Stimulated activated naive CD8-positive, alpha-beta T cell treated with anti-CD3 and anti-CD28 coated beads, Interleukin-15, Interleukin-2, amounts not matched to agents 100 ng/mL and 50 ng/mL, for 24 hours (primary cell): ENCODE measurements around the gene HYLS1.
"Not testable (repeated sequence)": the region's sequence is repeated elsewhere in the genome, so short reads cannot be mapped to it uniquely, and the experiment has no call there.

Experiments
- H3K27ac Mint-ChIP-seq: one replicate; pipeline ENCODE4 v1.8.0; 2021; ENCODE audit warnings: mild to moderate bottlenecking, mixed read lengths
- H3K27me3 Mint-ChIP-seq: one replicate; pipeline ENCODE4 v1.8.0; 2021; ENCODE audit warnings: mixed read lengths
- H3K36me3 Mint-ChIP-seq: one replicate; pipeline ENCODE4 v1.8.0; 2021; ENCODE audit warnings: low read depth, mixed read lengths
- H3K4me1 Mint-ChIP-seq: one replicate; pipeline ENCODE4 v1.8.0; 2021; ENCODE audit warnings: low read depth, mixed read lengths
- H3K4me3 Mint-ChIP-seq: one replicate; pipeline ENCODE4 v1.8.0; 2021; ENCODE audit warnings: mild to moderate bottlenecking, mixed read lengths
- H3K9me3 Mint-ChIP-seq: one replicate; pipeline ENCODE4 v1.8.0; 2021; ENCODE audit warnings: mixed read lengths

HYLS1 gene

DNA sequence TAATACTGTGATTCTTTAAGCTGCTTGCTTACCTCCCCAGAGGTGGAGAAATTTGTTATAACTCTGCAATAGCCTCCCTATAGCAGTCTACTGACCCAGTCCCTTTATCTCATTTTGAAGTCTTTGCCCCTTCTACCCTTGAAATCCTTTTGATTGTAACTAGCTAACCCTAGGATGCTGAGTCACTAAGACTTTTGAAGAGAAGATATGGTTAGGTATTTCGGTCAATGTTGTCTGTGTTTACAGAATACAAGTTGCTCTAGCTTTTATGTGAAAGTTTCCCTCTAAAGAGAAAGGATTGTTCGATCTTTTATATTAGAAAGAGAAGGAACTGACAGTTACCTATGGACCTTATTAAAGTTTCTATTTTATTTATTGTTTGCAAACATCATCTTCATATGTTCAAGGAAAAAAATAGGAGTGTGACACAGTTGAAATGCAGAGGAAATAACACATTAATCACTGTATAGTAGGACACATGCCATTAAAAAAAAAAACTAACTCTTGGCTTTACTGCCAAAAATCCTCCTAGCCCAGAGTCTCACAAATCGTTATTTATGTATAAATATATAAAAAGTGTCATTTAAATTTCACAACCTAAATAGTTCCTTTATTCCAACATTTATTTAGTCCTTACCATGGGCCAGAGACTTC is 3.1 kb downstream of the HYLS1 start:
- peaks cover 37% of the 10 kb centered on the region for H3K4me1 Mint-ChIP-seq
- H3K27ac Mint-ChIP-seq = no peak overlapping the region
- H3K4me3 Mint-ChIP-seq = no peak overlapping the region
- no peaks in the 10 kb centered on the region for H3K9me3 Mint-ChIP-seq
- peaks cover 3% of the 10 kb centered on the region for H3K27me3 Mint-ChIP-seq
- peaks cover 45% of the 10 kb centered on the region for H3K36me3 Mint-ChIP-seq

DNA sequence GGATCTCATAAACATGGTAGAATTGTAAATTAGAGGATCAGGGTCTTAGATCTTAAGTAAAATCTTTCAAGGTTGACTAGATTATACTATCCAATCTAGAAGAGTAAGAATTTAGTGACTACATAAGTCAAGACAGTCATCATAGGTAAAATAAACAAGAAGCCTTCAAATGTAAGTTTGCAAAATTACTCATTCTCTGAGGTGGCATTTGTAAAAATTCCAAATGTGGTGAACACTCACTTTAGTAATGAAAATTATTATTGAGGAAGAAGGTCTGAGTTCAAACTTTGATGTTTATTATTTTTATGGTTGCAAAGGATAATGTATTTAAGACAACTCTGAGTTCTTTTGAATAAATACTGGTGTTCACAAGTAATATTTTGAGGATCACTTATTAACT is 4.6 kb downstream of the HYLS1 start:
- Mint-ChIP-seq H3K27me3 (peaks cover 3% of the 10 kb centered on the region), H3K36me3 (peaks cover 60% of the 10 kb centered on the region), H3K9me3 (no peaks in the 10 kb centered on the region), H3K4me3 (no peak overlapping the region), H3K27ac (no peak overlapping the region), H3K4me1 (peaks cover 35% of the 10 kb centered on the region)

DNA sequence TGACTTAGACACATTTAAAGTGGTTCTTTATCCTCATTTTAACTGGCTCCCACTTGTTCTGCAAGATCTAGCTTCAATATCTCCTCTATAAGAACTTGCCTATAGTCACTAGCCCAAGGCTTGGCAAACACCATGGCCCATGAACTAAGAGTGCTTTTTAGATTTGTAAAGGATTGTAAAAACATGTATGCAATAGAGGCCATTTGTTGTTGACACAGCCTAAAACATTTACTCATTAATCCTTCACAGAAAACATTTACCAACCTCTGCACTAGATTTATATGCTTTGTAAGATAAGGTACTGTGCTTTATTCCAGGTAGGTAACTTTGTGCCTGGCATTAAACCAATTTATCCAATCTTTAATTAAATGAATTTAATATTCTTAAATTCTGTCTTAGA is 5.5 kb downstream of the HYLS1 start:
- no peak overlapping the region for H3K4me3 Mint-ChIP-seq
- peaks cover 35% of the 10 kb centered on the region for H3K4me1 Mint-ChIP-seq
- H3K27ac Mint-ChIP-seq = no peak overlapping the region
- peaks cover 63% of the 10 kb centered on the region for H3K36me3 Mint-ChIP-seq
- no peaks in the 10 kb centered on the region for H3K9me3 Mint-ChIP-seq
- no peaks in the 10 kb centered on the region for H3K27me3 Mint-ChIP-seq

DNA sequence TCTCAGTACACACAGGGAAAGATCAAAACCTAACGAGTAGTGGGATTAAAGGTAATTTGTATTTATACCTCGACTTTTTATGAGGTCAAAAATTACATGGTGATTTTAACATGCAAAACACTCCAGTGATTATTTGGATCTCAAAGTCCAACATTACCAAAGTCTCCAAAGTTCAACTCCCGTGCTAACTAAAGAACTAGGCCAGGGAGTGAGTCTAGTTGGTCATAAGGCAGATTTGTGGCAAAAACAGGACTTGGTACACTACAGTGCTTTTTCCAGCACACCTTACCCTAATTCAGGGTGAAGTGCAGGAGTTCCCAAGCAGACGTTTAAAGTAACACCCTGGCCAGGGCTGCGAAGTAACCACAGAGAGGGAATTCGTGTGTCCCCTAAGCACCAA is 14.4 kb downstream of the HYLS1 start:
- Mint-ChIP-seq H3K27ac (peak overlapping the region; percentile 52), H3K9me3 (no peaks in the 10 kb centered on the region), H3K4me1 (peaks cover 52% of the 10 kb centered on the region), H3K27me3 (peaks cover 26% of the 10 kb centered on the region), H3K36me3 (peaks cover 40% of the 10 kb centered on the region), H3K4me3 (peak overlapping the region; percentile 99)

DNA sequence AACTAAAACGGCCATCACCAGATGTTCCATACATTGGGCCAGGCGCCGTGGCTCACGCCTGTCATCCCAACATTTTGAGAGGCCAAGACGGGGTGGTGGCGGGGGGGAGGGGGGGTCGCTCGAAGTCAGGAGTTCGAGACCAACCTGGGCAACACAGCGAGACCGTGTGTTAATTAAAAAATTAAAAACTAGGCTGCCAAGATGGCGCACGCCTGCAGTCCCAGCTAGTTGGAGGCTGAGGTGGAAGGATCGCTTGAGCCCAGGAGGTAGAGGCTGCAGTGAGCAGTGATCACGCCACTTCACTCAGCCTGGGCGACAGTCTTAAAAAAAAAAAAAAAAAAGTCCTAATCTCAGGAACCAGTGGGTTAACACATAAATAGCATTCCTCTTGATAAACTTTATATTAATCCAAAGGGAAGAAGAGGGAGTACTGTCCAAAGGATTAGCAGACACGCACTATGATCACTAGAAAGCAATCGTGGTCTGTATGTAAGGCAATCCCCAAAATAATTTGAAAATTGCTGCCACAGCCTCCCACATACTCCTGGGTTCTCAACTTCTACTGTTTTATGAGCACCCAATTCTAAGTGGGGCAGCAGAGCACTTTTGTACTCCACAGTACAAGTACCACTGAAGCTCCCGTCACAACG is 14.9 kb downstream of the HYLS1 start:
- Mint-ChIP-seq H3K4me1 (peaks cover 47% of the 10 kb centered on the region), H3K36me3 (peaks cover 35% of the 10 kb centered on the region), H3K27me3 (peaks cover 26% of the 10 kb centered on the region), H3K9me3 (no peaks in the 10 kb centered on the region), H3K4me3 (peak overlapping the region; percentile 99), H3K27ac (peak overlapping the region; percentile 94)

DNA sequence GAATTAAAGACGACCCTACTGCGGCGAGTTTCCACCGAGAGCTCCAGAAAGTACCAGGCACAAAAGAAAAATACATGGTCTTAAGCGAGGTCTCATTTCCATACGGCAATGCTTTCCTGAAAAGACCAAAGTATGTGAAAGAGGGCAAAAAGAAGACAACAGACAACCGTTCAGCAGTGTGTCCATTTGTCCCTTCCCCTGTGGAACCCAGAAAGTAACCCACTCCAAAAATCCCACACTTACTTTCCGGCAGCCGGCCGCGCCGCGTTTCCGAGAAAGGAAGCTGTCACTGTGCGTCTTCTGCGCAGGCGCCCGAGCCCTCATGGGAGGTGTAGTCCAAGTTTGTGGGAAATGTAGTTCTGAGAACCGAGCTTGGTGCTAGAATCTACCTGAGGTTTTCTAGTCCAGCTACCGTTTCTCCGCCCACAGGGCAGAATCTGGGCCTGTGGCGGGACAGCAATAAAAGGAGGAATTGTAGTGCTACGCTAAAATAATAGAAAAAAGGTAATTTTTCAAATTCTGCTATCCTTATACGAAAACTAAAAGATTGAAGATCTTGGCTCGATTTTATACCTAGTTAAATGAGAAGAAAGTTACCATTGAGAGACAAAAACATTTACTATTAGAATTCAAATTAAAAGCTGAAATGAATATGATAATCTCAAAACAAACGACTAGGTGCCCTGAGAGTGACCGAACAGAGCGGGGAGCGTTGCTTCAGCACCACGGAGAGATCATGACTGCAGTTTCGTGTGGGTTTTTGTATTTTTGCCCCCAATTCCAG is 15.7 kb downstream of the HYLS1 start, which contains the start of gene PUS3:
PUS3 (minus strand) TSS at position 280 of the 784 bp plus-strand sequence. CDS start 6,922 bp downstream, outside the sequence.
- peak within 1 kb of the TSS; percentile 99 for H3K4me3 Mint-ChIP-seq
- H3K27ac Mint-ChIP-seq = peak within 1 kb of the TSS; percentile 94
- H3K9me3 Mint-ChIP-seq = no peaks in the 10 kb centered on the region
- peaks cover 30% of the 10 kb centered on the region for H3K36me3 Mint-ChIP-seq
- H3K27me3 Mint-ChIP-seq = peaks cover 29% of the 10 kb centered on the region
- peaks cover 42% of the 10 kb centered on the region for H3K4me1 Mint-ChIP-seq

DNA sequence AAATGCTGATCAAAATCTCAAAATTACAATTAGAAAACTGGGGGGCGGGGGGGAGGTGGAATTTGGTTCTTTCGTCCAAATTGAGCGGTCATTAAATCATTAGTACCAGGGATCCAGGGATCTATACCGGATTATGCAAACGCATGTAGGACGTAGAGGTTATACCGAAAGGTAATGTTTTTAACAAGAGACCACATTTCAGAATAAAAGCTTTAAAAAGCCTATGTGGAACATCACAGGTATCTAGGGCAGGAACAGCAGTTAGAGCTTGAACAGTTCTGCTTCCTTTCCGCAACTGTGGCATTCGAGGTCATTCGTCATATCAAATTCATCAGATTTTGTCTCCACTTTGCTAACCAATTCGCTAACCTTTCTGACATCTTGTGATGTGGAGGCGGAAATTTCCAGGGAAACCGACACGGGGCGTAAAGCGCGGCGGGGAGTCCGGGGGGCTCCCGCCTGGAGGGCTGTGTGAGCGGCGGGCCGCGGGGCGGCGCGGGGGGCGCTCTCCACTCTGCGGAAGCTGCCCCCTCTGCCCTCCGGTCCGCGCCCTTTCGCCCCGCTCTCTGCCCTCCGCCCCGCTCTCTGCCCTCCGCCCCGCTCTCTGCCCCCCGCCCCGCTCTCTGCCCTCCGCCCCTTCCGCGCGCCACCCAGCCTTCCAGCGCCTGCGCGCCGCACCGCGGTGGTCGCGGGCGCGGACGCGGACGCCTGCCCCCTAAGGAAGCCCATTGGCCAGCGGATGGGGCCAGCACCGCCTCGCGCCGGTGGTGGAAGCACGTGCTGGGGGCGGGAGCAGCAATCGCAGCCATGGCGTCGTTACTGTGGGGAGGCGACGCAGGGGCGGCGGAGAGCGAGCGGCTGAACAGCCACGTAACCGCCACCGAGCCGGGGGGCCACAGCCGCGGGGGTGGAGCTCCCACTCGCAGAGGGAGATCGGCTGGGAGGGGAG is 16.5 kb downstream of the HYLS1 start, which contains the start of gene DDX25:
DDX25 (plus strand) TSS at position 798 of the 949 bp plus-strand sequence; CDS start at position 808, 10 bp downstream.
- Mint-ChIP-seq H3K4me3 (peak within 1 kb of the TSS; percentile 99), H3K27ac (peak within 1 kb of the TSS; percentile 94), H3K27me3 (peaks cover 37% of the 10 kb centered on the region), H3K36me3 (peaks cover 29% of the 10 kb centered on the region), H3K4me1 (peaks cover 40% of the 10 kb centered on the region), H3K9me3 (no peaks in the 10 kb centered on the region)

DNA sequence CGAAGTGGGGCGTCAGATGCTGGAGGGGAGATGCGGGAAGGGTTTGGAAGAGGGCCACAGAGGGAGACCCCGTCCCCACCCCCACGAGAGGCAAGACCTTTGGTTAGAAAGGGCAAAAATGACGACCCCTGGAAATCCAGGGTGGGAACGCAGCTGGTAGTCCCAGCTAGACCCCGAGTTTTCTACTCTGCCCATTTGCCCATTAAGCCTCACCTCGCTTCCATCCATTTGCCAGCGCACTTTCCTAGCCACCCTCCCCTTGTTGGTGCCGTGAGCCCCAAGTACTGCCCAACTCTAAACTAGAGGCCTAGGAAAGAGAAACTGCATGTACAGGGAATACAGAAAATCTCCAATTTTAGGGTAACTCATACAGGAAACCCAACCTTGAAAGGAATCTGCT is 17.2 kb downstream of the HYLS1 start:
- H3K27ac Mint-ChIP-seq = no peak overlapping the region
- peaks cover 33% of the 10 kb centered on the region for H3K4me1 Mint-ChIP-seq
- peak overlapping the region; percentile 36 for H3K4me3 Mint-ChIP-seq
- peaks cover 40% of the 10 kb centered on the region for H3K27me3 Mint-ChIP-seq
- no peaks in the 10 kb centered on the region for H3K9me3 Mint-ChIP-seq
- peaks cover 22% of the 10 kb centered on the region for H3K36me3 Mint-ChIP-seq

DNA sequence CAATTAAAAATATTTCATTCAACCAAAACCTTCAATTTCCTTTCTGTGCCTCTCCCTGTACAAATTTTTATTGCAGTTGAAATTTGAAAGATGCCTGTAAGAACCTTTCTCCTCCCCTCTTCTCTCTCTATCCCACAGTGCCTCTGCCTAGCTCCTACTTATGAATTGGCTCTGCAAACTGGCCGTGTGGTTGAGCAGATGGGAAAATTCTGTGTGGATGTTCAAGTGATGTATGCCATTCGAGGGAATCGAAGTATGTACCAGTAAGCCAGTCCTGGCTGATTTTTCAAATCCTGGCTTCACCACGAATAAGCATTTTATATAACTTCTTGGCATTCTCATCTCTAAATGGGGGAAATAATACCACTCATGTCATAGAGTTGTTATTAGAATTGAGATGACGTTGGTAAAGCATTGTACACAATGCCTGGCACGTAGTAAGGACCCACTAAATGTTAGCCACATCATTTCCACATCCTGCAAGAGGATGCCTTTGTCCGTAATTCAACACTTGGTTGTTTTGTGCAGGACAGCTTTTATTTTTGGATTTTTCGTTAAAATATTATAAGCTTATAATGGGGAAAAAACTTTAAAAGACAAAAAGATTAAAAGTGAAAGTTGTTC is 22.9 kb downstream of the HYLS1 start:
- H3K4me1 Mint-ChIP-seq = no peaks in the 10 kb centered on the region
- peaks cover 52% of the 10 kb centered on the region for H3K27me3 Mint-ChIP-seq
- no peaks in the 10 kb centered on the region for H3K36me3 Mint-ChIP-seq
- H3K9me3 Mint-ChIP-seq = no peaks in the 10 kb centered on the region
- no peak overlapping the region for H3K27ac Mint-ChIP-seq
- no peak overlapping the region for H3K4me3 Mint-ChIP-seq

DNA sequence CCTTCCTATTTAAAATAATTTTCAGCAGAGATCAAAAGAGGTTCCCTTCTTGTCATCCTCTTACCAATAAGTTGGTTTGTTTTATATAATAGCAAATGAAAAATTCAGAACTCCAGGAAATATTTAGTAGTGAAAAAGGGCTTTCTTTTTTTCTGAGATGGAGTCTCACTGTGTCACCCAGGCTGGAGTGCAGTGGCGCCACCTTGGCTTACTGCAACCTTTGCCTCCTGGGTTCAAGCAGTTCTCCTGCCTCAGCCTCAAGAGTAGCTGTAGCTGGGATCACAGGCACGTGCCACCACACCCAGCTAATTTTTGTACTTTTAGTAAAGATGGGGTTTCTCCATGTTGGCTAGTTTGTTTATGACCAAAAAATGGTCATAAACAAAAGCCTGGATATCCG is 27.1 kb downstream of the HYLS1 start:
- not testable (repeated sequence) for H3K9me3 Mint-ChIP-seq, H3K4me3 Mint-ChIP-seq, H3K36me3 Mint-ChIP-seq, H3K4me1 Mint-ChIP-seq, H3K27ac Mint-ChIP-seq
- peaks cover 49% of the 10 kb centered on the region for H3K27me3 Mint-ChIP-seq

DNA sequence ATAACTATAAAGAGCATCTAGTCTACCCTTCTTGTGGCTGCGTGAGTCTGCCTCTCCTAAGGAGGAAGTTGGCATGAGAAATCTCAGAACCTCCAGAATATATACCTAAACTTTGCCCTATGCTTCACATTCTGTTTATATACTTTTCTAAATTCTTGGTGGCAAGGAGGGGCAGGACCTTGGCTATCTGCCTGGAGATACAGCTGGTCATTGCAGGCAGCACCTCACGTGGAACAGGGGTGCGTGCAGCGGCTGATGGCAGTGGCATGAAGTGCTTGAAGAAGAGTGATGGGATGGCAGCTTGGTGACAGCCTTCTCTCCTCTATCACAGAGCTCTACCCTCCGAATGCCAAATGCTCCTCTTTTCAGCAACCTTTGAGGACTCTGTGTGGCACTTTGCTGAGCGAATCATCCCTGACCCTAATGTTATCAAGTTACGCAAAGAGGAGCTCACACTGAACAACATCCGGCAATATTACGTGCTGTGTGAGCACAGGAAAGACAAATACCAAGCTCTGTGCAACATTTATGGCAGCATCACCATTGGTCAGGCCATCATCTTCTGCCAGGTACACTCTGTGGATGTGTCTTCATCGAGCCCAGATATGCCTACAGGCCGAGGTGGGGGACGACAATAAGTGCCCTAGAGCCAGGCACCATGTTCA is 29.3 kb downstream of the HYLS1 start:
- no peak overlapping the region for H3K4me3 Mint-ChIP-seq
- no peaks in the 10 kb centered on the region for H3K9me3 Mint-ChIP-seq
- no peaks in the 10 kb centered on the region for H3K4me1 Mint-ChIP-seq
- no peak overlapping the region for H3K27ac Mint-ChIP-seq
- no peaks in the 10 kb centered on the region for H3K36me3 Mint-ChIP-seq
- peaks cover 34% of the 10 kb centered on the region for H3K27me3 Mint-ChIP-seq

DNA sequence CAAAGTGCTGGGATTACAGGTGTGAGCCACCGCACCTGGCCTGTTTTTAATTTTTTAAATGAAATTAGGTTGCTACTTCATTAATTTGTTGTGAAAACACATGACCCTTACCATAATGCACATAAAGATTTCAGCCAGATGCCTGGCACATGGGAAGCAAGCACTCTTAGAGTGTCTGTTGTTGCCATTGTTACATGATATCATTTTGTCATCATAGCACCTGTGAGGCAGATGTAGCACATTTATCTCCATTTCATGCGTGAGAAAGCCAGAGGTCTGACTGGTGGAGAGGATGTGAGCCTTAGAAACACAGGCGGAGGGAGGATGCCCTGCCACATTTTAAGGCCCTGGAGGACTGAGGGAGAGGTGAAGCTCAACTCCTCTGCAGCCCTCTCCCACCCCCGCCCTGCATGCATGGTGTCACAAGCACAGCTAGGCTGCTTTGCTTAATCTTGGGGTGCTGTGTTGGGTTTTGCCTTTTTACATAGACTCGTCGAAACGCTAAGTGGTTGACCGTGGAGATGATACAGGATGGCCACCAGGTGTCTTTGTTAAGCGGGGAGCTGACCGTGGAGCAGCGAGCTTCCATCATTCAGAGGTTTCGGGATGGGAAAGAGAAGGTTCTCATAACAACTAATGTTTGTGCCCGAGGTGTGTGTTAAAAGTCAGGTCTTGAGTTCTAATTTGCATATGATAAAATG is 30.8 kb downstream of the HYLS1 start:
- Mint-ChIP-seq H3K9me3 (no peaks in the 10 kb centered on the region), H3K36me3 (no peaks in the 10 kb centered on the region), H3K4me1 (no peaks in the 10 kb centered on the region), H3K27ac (no peak overlapping the region), H3K27me3 (peaks cover 26% of the 10 kb centered on the region), H3K4me3 (no peak overlapping the region)

DNA sequence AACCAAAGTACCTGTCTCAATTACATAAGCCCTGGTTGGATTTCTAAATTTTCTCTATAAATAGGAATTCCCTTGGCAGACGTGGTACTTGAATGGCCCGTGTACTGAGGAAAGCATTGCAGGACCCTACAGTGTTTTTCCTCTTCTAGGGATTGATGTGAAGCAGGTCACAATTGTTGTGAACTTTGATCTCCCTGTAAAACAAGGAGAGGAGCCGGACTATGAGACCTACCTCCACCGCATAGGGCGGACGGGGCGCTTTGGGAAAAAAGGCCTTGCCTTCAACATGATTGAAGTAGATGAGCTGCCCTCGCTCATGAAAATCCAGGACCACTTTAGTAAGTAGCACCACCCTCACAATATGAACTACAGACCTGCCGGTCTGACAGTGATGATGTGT is 33.6 kb downstream of the HYLS1 start:
- no peaks in the 10 kb centered on the region for H3K9me3 Mint-ChIP-seq
- H3K4me1 Mint-ChIP-seq = no peaks in the 10 kb centered on the region
- no peak overlapping the region for H3K27ac Mint-ChIP-seq
- no peaks in the 10 kb centered on the region for H3K36me3 Mint-ChIP-seq
- H3K4me3 Mint-ChIP-seq = no peak overlapping the region
- peaks cover 21% of the 10 kb centered on the region for H3K27me3 Mint-ChIP-seq
